ENCODE measurements around the gene TNRC6C. TPM values are rescaled to one million over a fixed set of nuclear protein-coding genes. Genes with fewer than 3 reads are reported as not detected.
A peak's percentile ranks its signal among the peaks of the same experiment; 100 is the strongest.

Gene TNRC6C
- total RNA-seq, 4 donors from 2014 or later: 2.6 to 10.9 (median 4.7) TPM

DNA sequence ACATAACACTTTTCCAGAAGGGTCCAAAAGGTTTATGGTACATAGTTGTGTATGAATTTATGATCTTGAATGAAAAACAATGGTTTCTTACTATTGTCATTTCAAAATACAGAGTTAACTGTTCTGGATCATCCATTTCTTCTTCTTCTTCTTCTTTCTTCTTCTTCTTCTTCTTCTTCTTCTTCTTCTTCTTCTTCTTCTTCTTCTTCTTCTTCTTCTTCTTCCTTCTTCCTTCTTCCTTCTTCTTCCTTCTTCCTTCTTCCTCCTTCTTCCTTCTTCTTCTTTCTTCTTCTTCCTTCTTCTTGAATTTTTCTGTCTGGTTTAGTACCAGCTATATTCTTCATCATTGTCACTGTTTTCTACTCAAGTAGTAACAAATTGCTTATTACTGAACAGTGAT is 47.8 kb downstream of the TNRC6C start:
- H3K27ac ChIP-seq: no peak overlapping the region
- no peak overlapping the region for H3K4me3 ChIP-seq
- H3K4me1 ChIP-seq: peaks cover 0 to 3% (median 0%) of the 10 kb centered on the region in 3 donors
- peaks cover 0 to 35% (median 0%) of the 10 kb centered on the region in 3 donors for H3K36me3 ChIP-seq
- TF ChIP-seq CTCF (IDR thresholded peaks at IDR 0.05) (no peak), POLR2A (IDR thresholded peaks at IDR 0.05) (no peak)
- no peaks in the 10 kb centered on the region for H3K27me3 ChIP-seq
- no peak for DNase-seq
- no peaks in the 10 kb centered on the region for H3K9me3 ChIP-seq
- intact Hi-C loops (cut with DNase I): no loop called here

- no peak overlapping the region for H3K27ac ChIP-seq
- no peaks in the 10 kb centered on the region for H3K4me1 ChIP-seq
- no peaks in the 10 kb centered on the region for H3K27me3 ChIP-seq
- H3K36me3 ChIP-seq: peaks cover 0 to 44% (median 0%) of the 10 kb centered on the region in 3 donors
- WGBS, 2 donors: 92% methylated on average over 2 of the region's 2 CpGs
- no peak for DNase-seq
- no peak overlapping the region for H3K4me3 ChIP-seq
- intact Hi-C loops (cut with DNase I): no loop called here
- TF ChIP-seq POLR2A (IDR thresholded peaks at IDR 0.05) (no peak), CTCF (IDR thresholded peaks at IDR 0.05) (no peak)
- H3K9me3 ChIP-seq: no peaks in the 10 kb centered on the region
These were observed 49.1 kb downstream of the TNRC6C start for GRCh38 chr17:78007647-78008046.

DNA sequence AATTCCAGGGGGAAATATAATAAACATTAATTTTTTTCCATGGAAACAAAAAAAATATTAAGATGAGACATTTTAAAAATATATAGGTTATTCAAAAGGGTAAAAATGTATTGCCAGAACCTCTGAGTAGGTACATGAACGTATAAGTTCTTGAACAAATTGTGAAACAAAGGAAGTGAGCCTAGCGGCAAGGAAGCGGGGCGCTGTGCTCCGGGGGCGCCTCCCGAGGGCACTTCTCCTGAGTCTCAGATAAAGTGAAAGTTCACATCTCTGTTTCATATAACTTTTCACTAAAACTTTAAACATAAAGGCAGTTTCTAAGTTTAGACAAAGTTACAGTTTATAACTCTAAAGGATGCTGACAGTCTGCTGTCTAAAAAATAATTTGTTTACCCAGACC is 52.3 kb downstream of the TNRC6C start:
- no peaks in the 10 kb centered on the region for H3K9me3 ChIP-seq
- peaks cover 0 to 32% (median 0%) of the 10 kb centered on the region in 3 donors for H3K36me3 ChIP-seq
- 66 to 67% methylated on average over 7 of the region's 7 CpGs for WGBS, 2 donors
- TF ChIP-seq POLR2A (IDR thresholded peaks at IDR 0.05): no peak
- no peak for TF ChIP-seq CTCF (IDR thresholded peaks at IDR 0.05)
- DNase-seq: no peak
- intact Hi-C loops (cut with DNase I): loop anchor here (5.0 kb wide), 1 partner anchor 468 kb away; no protein-coding TSS in a partner anchor
- H3K4me1 ChIP-seq: peaks cover 0 to 7% (median 0%) of the 10 kb centered on the region in 3 donors
- no peaks in the 10 kb centered on the region for H3K27me3 ChIP-seq
- no peak overlapping the region for H3K4me3 ChIP-seq
- no peak overlapping the region for H3K27ac ChIP-seq

GRCh38 chr17:78012428-78012827 is 53.9 kb downstream of the TNRC6C start:
- Histone ChIP-seq H3K36me3 (peaks cover 0 to 34% (median 0%) of the 10 kb centered on the region in 3 donors), H3K27ac (no peak overlapping the region), H3K9me3 (no peaks in the 10 kb centered on the region), H3K4me1 (peaks cover 0 to 7% (median 0%) of the 10 kb centered on the region in 3 donors), H3K27me3 (no peaks in the 10 kb centered on the region), H3K4me3 (no peak overlapping the region)
- DNase-seq: no peak
- WGBS, 2 donors: 90 to 95% methylated on average over 1 of the region's 1 CpG
- intact Hi-C loops (cut with DNase I): loop anchor here (5.0 kb wide), 1 partner anchor 470 kb away; no protein-coding TSS in a partner anchor
- no peak for TF ChIP-seq POLR2A (IDR thresholded peaks at IDR 0.05)
- no peak for TF ChIP-seq CTCF (IDR thresholded peaks at IDR 0.05)

GRCh38 chr17:78013683-78014467 is 55.4 kb downstream of the TNRC6C start:
- H3K27ac ChIP-seq: no peak overlapping the region
- no peaks in the 10 kb centered on the region for H3K27me3 ChIP-seq
- no peak for DNase-seq
- H3K4me1 ChIP-seq: peaks cover 0 to 7% (median 0%) of the 10 kb centered on the region in 3 donors
- TF ChIP-seq CTCF (IDR thresholded peaks at IDR 0.05) (peak; percentile 63 to 81 (median 70)), POLR2A (IDR thresholded peaks at IDR 0.05) (no peak)
- H3K9me3 ChIP-seq: no peaks in the 10 kb centered on the region
- intact Hi-C loops (cut with DNase I): loop anchor here (5.0 kb wide), 1 partner anchor 472 kb away; no protein-coding TSS in a partner anchor
- no peak overlapping the region for H3K4me3 ChIP-seq
- peaks cover 0 to 34% (median 0%) of the 10 kb centered on the region in 3 donors for H3K36me3 ChIP-seq
- 32 to 41% methylated on average over 4 of the region's 4 CpGs for WGBS, 2 donors
